Tibial artery (tissue), 4 donors: ENCODE data around the gene GPNMB.

ENCODE experiments used
- DNase-seq, 2 donors: peaks; one replicate each; pipeline ENCODE4 v3.0.0-alpha.2; 2019
- H3K27ac ChIP-seq, 2 donors: fragments of 200-600 bp; sonication (generic) in 1 of 2; 1 replicate in 1 of 2; 2 replicates in 1 of 2; pipeline ENCODE4 v1.5.1; 2018 to 2019; ENCODE audit warnings: mild to moderate bottlenecking in 1 of 2
- H3K27me3 ChIP-seq, 2 donors: fragments of 200-600 bp; sonication (generic) in 1 of 2; one replicate each; pipeline versions ENCODE4 v1.5.1 to v1.6.0; 2016 to 2019
- H3K36me3 ChIP-seq, 3 donors: fragments of 200-600 bp; sonication (generic) in 2 of 3; one replicate each; pipeline ENCODE4 v1.5.1; 2016 to 2019; ENCODE audit warnings: mild to moderate bottlenecking in 2 of 3
- H3K4me1 ChIP-seq, 4 donors: fragments of 200-600 bp; sonication (generic) in 2 of 4; 1 replicate in 3 of 4; 2 replicates in 1 of 4; pipeline ENCODE4 v1.5.1; 2016 to 2019
- H3K4me3 ChIP-seq, 2 donors: fragments of 200-600 bp; sonication (generic) in 1 of 2; 1 replicate in 1 of 2; 2 replicates in 1 of 2; pipeline ENCODE4 v1.5.1; 2018 to 2019; ENCODE audit warnings: mild to moderate bottlenecking in 2 of 2
- H3K9me3 ChIP-seq, 3 donors: fragments of 200-600 bp; sonication (generic) in 1 of 3; one replicate each; pipeline ENCODE4 v1.5.1; 2016 to 2019
- CTCF ChIP-seq, 2 experiments: fragments of 200-600 bp in 1 of 2; fragments of 450-650 bp in 1 of 2; IDR thresholded peaks; one replicate each; pipeline ENCODE4 v1.5.1; 2017 to 2019; ENCODE audit warnings: antibody characterized with exemption in 2 of 2, mild to moderate bottlenecking in 1 of 2, moderate library complexity in 1 of 2
- intact Hi-C: fragments of 100-400 bp; cut with DNase I; formaldehyde crosslinking; loops from one replicate; pipeline ENCODE4 v1.15.0; 2023; ENCODE audit warnings: low total_unique reads

GPNMB gene

GRCh38 chr7:23279819-23280525 lies 33.4 kb downstream of the GPNMB start:
- Histone ChIP-seq H3K4me3 (no peak overlapping the region), H3K9me3 (no peaks in the 10 kb centered on the region), H3K27me3 (no peaks in the 10 kb centered on the region), H3K36me3 (peaks cover 0 to 9% (median 0%) of the 10 kb centered on the region in 3 donors), H3K4me1 (no peaks in the 10 kb centered on the region), H3K27ac (no peak overlapping the region)
- DNase-seq, result no peak
- TF ChIP-seq CTCF (IDR thresholded peaks at IDR 0.05), result no peak
- intact Hi-C loops, result no loop called here

GRCh38 chr7:23283086-23283485 lies 36.5 kb downstream of the GPNMB start:
- no peaks in the 10 kb centered on the region for H3K9me3 ChIP-seq
- H3K27ac ChIP-seq, result no peak overlapping the region
- no peak for TF ChIP-seq CTCF (IDR thresholded peaks at IDR 0.05)
- H3K4me1 ChIP-seq, result no peaks in the 10 kb centered on the region
- no peaks in the 10 kb centered on the region for H3K27me3 ChIP-seq
- peaks cover 0 to 8% (median 0%) of the 10 kb centered on the region in 3 donors for H3K36me3 ChIP-seq
- intact Hi-C loops, result no loop called here
- H3K4me3 ChIP-seq, result no peak overlapping the region
- DNase-seq, result no peak

- Histone ChIP-seq H3K36me3 (no peaks in the 10 kb centered on the region), H3K4me3 (no peak overlapping the region), H3K27ac (no peak overlapping the region), H3K4me1 (no peaks in the 10 kb centered on the region), H3K9me3 (no peaks in the 10 kb centered on the region), H3K27me3 (no peaks in the 10 kb centered on the region)
- intact Hi-C loops, result no loop called here
- no peak for DNase-seq
- TF ChIP-seq CTCF (IDR thresholded peaks at IDR 0.05), result no peak
Measured at GRCh38 chr7:23284871-23285270, 38.3 kb downstream of the GPNMB start.

- no peaks in the 10 kb centered on the region for H3K36me3 ChIP-seq
- no peaks in the 10 kb centered on the region for H3K4me1 ChIP-seq
- H3K27ac ChIP-seq, result no peak overlapping the region
- H3K4me3 ChIP-seq, result no peak overlapping the region
- TF ChIP-seq CTCF (IDR thresholded peaks at IDR 0.05), result no peak
- no peak for DNase-seq
- H3K27me3 ChIP-seq, result no peaks in the 10 kb centered on the region
- no peaks in the 10 kb centered on the region for H3K9me3 ChIP-seq
- intact Hi-C loops, result no loop called here
Measured at GRCh38 chr7:23285657-23286646, 39.4 kb downstream of the GPNMB start.

GRCh38 chr7:23287612-23288011 lies 41.0 kb downstream of the GPNMB start:
- Histone ChIP-seq H3K27ac (no peak overlapping the region), H3K36me3 (no peaks in the 10 kb centered on the region), H3K4me1 (no peaks in the 10 kb centered on the region), H3K4me3 (no peak overlapping the region), H3K27me3 (no peaks in the 10 kb centered on the region), H3K9me3 (no peaks in the 10 kb centered on the region)
- DNase-seq, result no peak
- intact Hi-C loops, result no loop called here
- no peak for TF ChIP-seq CTCF (IDR thresholded peaks at IDR 0.05)
